Measurements from ENCODE around the gene ISOC2.

DNA sequence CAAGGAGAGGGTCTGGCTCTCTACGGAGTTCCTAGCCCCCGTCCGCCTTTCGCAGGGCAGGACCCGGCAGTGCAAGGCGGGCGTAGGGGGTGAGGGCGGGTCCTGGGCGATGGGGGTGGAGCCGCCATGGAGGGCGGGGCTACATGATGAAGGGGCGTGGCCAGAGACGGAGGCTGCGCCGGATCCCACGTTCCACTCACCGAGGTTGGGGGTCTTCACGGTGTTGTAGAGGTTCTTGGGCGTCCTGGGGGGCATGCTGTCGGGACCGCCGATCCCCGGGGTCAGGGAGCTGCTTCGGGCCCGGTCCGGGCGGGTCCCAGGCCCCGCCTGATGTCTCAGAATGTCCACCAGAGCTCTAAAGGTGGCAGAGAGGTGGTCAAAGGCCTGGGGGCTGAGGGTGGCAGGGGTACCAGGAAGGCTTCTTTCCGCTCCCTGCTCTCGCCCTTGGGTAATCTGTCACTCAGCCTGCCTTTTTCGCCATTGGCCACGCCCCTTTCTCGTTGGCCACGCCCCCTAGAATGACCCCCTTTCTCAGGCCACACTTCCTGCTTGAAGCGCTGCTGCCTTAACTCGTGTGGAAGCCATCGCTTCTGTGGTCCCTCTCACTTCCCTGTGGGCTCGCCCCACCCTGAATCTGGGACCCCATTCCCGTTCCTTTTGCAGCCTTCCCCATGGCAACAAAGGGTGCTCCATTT lies 20.9 kb downstream of the ISOC2 start:
- TF ChIP-seq FOSL2 (IDR thresholded peaks at IDR 0.05), result no peak
- TF ChIP-seq FOSL2 (CRISPR knock-in tag; IDR thresholded peaks at IDR 0.05), result no peak
- TF ChIP-seq CHD2 (IDR thresholded peaks at IDR 0.05; ENCODE audit: low read length, partially characterized antibody), result no peak

All from A549 (cell line).